ENCODE data around the gene RAVER1.
"Not testable (repeated sequence)": the region's sequence is repeated elsewhere in the genome, so short reads cannot be mapped to it uniquely, and the experiment has no call there.

DNA sequence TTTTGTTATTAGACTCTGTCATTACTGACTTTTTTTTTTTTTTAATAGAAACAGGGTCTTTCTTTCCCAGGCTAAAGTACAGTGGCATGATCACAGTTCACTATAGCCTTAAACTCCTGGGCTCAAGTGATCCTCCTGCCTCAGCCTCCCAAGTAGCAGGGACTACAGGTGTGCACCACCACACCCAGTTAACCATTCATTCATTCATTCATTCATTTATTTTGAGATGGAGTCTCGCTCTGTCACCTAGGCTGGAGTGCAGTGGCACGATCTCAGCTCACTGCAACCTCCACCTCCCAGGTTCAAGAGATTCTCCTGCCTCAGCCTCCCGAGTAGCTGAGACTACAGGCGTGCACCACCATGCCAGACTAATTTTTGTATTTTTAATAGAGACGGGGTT, 51.3 kb downstream of the RAVER1 start:
- TF ChIP-seq, protein P1, sequence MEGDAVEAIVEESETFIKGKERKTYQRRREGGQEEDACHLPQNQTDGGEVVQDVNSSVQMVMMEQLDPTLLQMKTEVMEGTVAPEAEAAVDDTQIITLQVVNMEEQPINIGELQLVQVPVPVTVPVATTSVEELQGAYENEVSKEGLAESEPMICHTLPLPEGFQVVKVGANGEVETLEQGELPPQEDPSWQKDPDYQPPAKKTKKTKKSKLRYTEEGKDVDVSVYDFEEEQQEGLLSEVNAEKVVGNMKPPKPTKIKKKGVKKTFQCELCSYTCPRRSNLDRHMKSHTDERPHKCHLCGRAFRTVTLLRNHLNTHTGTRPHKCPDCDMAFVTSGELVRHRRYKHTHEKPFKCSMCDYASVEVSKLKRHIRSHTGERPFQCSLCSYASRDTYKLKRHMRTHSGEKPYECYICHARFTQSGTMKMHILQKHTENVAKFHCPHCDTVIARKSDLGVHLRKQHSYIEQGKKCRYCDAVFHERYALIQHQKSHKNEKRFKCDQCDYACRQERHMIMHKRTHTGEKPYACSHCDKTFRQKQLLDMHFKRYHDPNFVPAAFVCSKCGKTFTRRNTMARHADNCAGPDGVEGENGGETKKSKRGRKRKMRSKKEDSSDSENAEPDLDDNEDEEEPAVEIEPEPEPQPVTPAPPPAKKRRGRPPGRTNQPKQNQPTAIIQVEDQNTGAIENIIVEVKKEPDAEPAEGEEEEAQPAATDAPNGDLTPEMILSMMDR (IDR thresholded peaks at IDR 0.05; ENCODE audit: extremely low read depth in 1 of 2, insufficient read depth in 1 of 2, low read depth in 1 of 2, low read length in 2 of 2) = not testable (repeated sequence)
- TF ChIP-seq GATA2 (IDR thresholded peaks at IDR 0.05; ENCODE audit: insufficient read depth, insufficient read length, low read depth, low read length); POLR2AphosphoS5 (IDR thresholded peaks at IDR 0.05; ENCODE audit: insufficient read depth, low read depth, low read length); POLR2A (IDR thresholded peaks at IDR 0.05; ENCODE audit: low read depth, low read length): not testable (repeated sequence)
- TF ChIP-seq, protein P2, sequence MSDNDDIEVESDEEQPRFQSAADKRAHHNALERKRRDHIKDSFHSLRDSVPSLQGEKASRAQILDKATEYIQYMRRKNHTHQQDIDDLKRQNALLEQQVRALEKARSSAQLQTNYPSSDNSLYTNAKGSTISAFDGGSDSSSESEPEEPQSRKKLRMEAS (IDR thresholded peaks at IDR 0.05; ENCODE audit: insufficient read depth, insufficient read length) = not testable (repeated sequence)

Data from endothelial cell of umbilical vein (primary cell).